CD4-positive, alpha-beta T cell treated with Interleukin-4 for 1 hour (primary cell): ENCODE measurements around the gene MINPP1.
"Not testable (repeated sequence)": the region's sequence is repeated elsewhere in the genome, so short reads cannot be mapped to it uniquely, and the experiment has no call there.

Experiments used
- DNase-seq, 2 donors: peaks; one replicate each; pipeline ENCODE4 v3.0.0-alpha.2; 2020 to 2022

The MINPP1 gene

GRCh38 chr10:87504640-87505365 lies at the start of gene MINPP1:
Gene MINPP1, plus strand, starts transcription at chr10:87504893. Its CDS starts 23 bp downstream, at chr10:87504916.
- DNase-seq, result peak; percentile 62 to 63

- not testable (repeated sequence) for DNase-seq
Measured at GRCh38 chr10:87456586-87457220, 48.0 kb upstream of the MINPP1 start.

- DNase-seq, result not testable (repeated sequence)
Measured at GRCh38 chr10:87461751-87462150, 42.9 kb upstream of the MINPP1 start.

GRCh38 chr10:87466849-87467248 lies 37.8 kb upstream of the MINPP1 start:
- not testable (repeated sequence) for DNase-seq

GRCh38 chr10:87488733-87489132 lies 16.0 kb upstream of the MINPP1 start:
- DNase-seq, result not testable (repeated sequence)

GRCh38 chr10:87490285-87490684 lies 14.4 kb upstream of the MINPP1 start:
- DNase-seq, result not testable (repeated sequence)

- DNase-seq, result not testable (repeated sequence)
Measured at GRCh38 chr10:87492450-87492849, 12.2 kb upstream of the MINPP1 start.

- DNase-seq, result not testable (repeated sequence)
Measured at GRCh38 chr10:87495446-87495845, 9.2 kb upstream of the MINPP1 start.

- not testable (repeated sequence) for DNase-seq
Measured at GRCh38 chr10:87497386-87497785, 7.3 kb upstream of the MINPP1 start.

GRCh38 chr10:87498106-87498789 lies 6.4 kb upstream of the MINPP1 start:
- not testable (repeated sequence) for DNase-seq

- DNase-seq, result no peak
Measured at GRCh38 chr10:87500646-87501048, 4.0 kb upstream of the MINPP1 start.

- no peak for DNase-seq
Measured at GRCh38 chr10:87503401-87503800, 1.3 kb upstream of the MINPP1 start.

GRCh38 chr10:87503886-87504285 lies 807 bp upstream of the MINPP1 start:
- no peak for DNase-seq

- DNase-seq, result no peak
Measured at GRCh38 chr10:87504307-87504639, 420 bp upstream of the MINPP1 start.

GRCh38 chr10:87505366-87506111 lies 846 bp downstream of the MINPP1 start:
- peak; percentile 31 to 34 for DNase-seq

- DNase-seq, result no peak
Measured at GRCh38 chr10:87506956-87507355, 2.3 kb downstream of the MINPP1 start.

GRCh38 chr10:87507879-87508483 lies 3.3 kb downstream of the MINPP1 start:
- DNase-seq, result no peak

GRCh38 chr10:87508837-87509236 lies 4.1 kb downstream of the MINPP1 start:
- DNase-seq, result no peak

GRCh38 chr10:87510025-87510424 lies 5.3 kb downstream of the MINPP1 start:
- no peak for DNase-seq

GRCh38 chr10:87511526-87511925 lies 6.8 kb downstream of the MINPP1 start:
- no peak for DNase-seq

- DNase-seq, result no peak
Measured at GRCh38 chr10:87518937-87519336, 14.2 kb downstream of the MINPP1 start.

- no peak for DNase-seq
Measured at GRCh38 chr10:87519582-87519981, 14.9 kb downstream of the MINPP1 start.

- no peak for DNase-seq
Measured at GRCh38 chr10:87523731-87524130, 19.0 kb downstream of the MINPP1 start.
